SK-MEL-5 (cell line): ENCODE results near the gene CD48. TPM values are rescaled to one million over a fixed set of nuclear protein-coding genes. Genes with fewer than 3 reads are reported as not detected.
"Not testable (repeated sequence)": the region's sequence is repeated elsewhere in the genome, so short reads cannot be mapped to it uniquely, and the experiment has no call there.

Source experiments
- DNase-seq: peaks from one replicate; pipeline ENCODE4 v3.0.0-alpha.2; 2016; ENCODE audit warnings: low read depth, low spot score
- in situ Hi-C: cut with HindIII; loops from 2 replicates; pipeline ENCODE4 v1.10.0; 2016; ENCODE audit warnings: low sequenced_read_pairs, high pct_unique_total_duplicates, low pct_unique_long_range_greater_than_20kb
- total RNA-seq: library from RNA; depleted of rRNA; stranded (reverse); fragments of >200 nt; shearing (Covaris generic); gene quantifications from 2 replicates; pipeline ENCODE4 v1.2.3, GENCODE V29; 2014

CD48 gene
- total RNA-seq, 1 experiment from 2014 or later: not detected

- in situ Hi-C loops: no loop called here
- no peak for DNase-seq
Measured at GRCh38 chr1:160744199-160744851, 32.7 kb upstream of the CD48 start.

GRCh38 chr1:160743266-160743665 is 31.6 kb upstream of the CD48 start:
- DNase-seq: no peak
- in situ Hi-C loops: no loop called here

- DNase-seq: no peak
- in situ Hi-C loops: no loop called here
Measured at GRCh38 chr1:160742428-160743127, 31.0 kb upstream of the CD48 start.

- no peak for DNase-seq
- in situ Hi-C loops: no loop called here
Measured at GRCh38 chr1:160741612-160742348, 30.2 kb upstream of the CD48 start.

GRCh38 chr1:160741092-160741501 is 29.5 kb upstream of the CD48 start:
- in situ Hi-C loops: no loop called here
- no peak for DNase-seq

- DNase-seq: no peak
- in situ Hi-C loops: no loop called here
Measured at GRCh38 chr1:160740133-160740688, 28.6 kb upstream of the CD48 start.

GRCh38 chr1:160739098-160739511 is 27.5 kb upstream of the CD48 start, which contains the start of gene SLAMF7:
TSS of gene SLAMF7 (plus strand) at chr1:160739247. CDS start at chr1:160739302, 55 bp downstream.
- in situ Hi-C loops: no loop called here
- peak; percentile 54 for DNase-seq

GRCh38 chr1:160738271-160738670 is 26.6 kb upstream of the CD48 start:
- DNase-seq: no peak
- in situ Hi-C loops: no loop called here

GRCh38 chr1:160734301-160734700 is 22.7 kb upstream of the CD48 start:
- in situ Hi-C loops: no loop called here

GRCh38 chr1:160733898-160734297 is 22.3 kb upstream of the CD48 start:
- in situ Hi-C loops: no loop called here
- no peak for DNase-seq

More at GRCh38 chr1:160734301-160734700, 22.7 kb upstream of the CD48 start:
- no peak for DNase-seq

- in situ Hi-C loops: no loop called here
- no peak for DNase-seq
Measured at GRCh38 chr1:160731990-160732389, 20.4 kb upstream of the CD48 start.

- in situ Hi-C loops: not testable (repeated sequence)
Measured at GRCh38 chr1:160731564-160731963, 19.9 kb upstream of the CD48 start.

GRCh38 chr1:160727316-160727640 is 15.7 kb upstream of the CD48 start:
- in situ Hi-C loops: no loop called here
- no peak for DNase-seq

More at GRCh38 chr1:160731564-160731963, 19.9 kb upstream of the CD48 start:
- DNase-seq: not testable (repeated sequence)

- in situ Hi-C loops: no loop called here
- peak; percentile 92 for DNase-seq
Measured at GRCh38 chr1:160726498-160727315, 15.1 kb upstream of the CD48 start.

GRCh38 chr1:160726114-160726497 is 14.5 kb upstream of the CD48 start:
- peak; percentile 27 for DNase-seq
- in situ Hi-C loops: no loop called here

- in situ Hi-C loops: no loop called here
- no peak for DNase-seq
Measured at GRCh38 chr1:160724465-160725242, 13.0 kb upstream of the CD48 start.

GRCh38 chr1:160723332-160723731 is 11.7 kb upstream of the CD48 start:
- in situ Hi-C loops: no loop called here
- DNase-seq: no peak
